HCT116 (cell line): ENCODE measurements around the gene EFR3B. TPM values are rescaled to one million over a fixed set of nuclear protein-coding genes. Genes with fewer than 3 reads are reported as not detected.

Experiments used
- ATAC-seq: fragments of 200-7000 bp; cut with Tn5 transposase; 2 replicates; pipeline ENCODE4 v1.9.1; 2020; ENCODE audit warnings: mild to moderate bottlenecking, moderate library complexity
- BruUV-seq: library from RNA; stranded (reverse); fragments of 400-500 nt; replicated peaks from 2 replicates; lab custom pipeline; 2021; lab: Mats Ljungman, UMichigan
- CTCF ChIA-PET: fragments of 300-600 bp; sonication (Branson Sonifier 250); formaldehyde crosslinking; loops from one replicate; lab custom pipeline; 2021; ENCODE audit warnings: antibody characterized with exemption; lab: Charles Lee
- POLR2A ChIA-PET: fragments of 300-600, 350-600 bp; sonication (Branson Sonifier 250); formaldehyde crosslinking; loops from one replicate; lab custom pipeline; 2021; ENCODE audit warnings: antibody characterized with exemption; lab: Charles Lee
- RAD21 ChIA-PET, 2 experiments: fragments of 300-600 bp; sonication (Branson Sonifier 250); formaldehyde crosslinking; loops; one replicate each; lab custom pipeline; 2023; ENCODE audit warnings: low total read pairs in 2 of 2; ENCODE audit not compliant: uncharacterized antibody in 2 of 2, unreplicated experiment in 2 of 2, low non-redundant PET in 1 of 2; lab: Charles Lee
- DNase-seq: peaks from one replicate; pipeline ENCODE4 v3.0.0-alpha.2; 2010; ENCODE audit warnings: low read depth, low spot score
- H2AFZ ChIP-seq: fragments of 200-600 bp; shearing (Covaris generic), sonication (generic); 2 replicates; pipeline ENCODE4 v1.6.1; 2017; ENCODE audit warnings: low read depth, mixed run types, mixed read lengths, antibody characterized with exemption, low read length; ENCODE audit not compliant: poor library complexity, severe bottlenecking
- H3K27ac ChIP-seq: 2 replicates; pipeline ENCODE4 v1.5.1; 2012; ENCODE audit warnings: low read depth, low read length
- H3K27me3 ChIP-seq: fragments of 200-600 bp; sonication (generic); 2 replicates; pipeline ENCODE4 v1.6.1; 2016; ENCODE audit warnings: mixed run types, low read length, mixed read lengths; ENCODE audit not compliant: insufficient read depth
- H3K36me3 ChIP-seq, 2 experiments: fragments of 200-500 bp in 1 of 2; fragments of 200-600 bp in 1 of 2; sonication (Bioruptor generic) in 1 of 2; sonication (generic) in 1 of 2; 2 replicates each; pipeline versions ENCODE4 v1.5.1 to v1.6.1; 2014 to 2016; ENCODE audit warnings: low read length in 2 of 2, inconsistent platforms in 1 of 2, mixed read lengths in 1 of 2, mixed run types in 1 of 2; ENCODE audit not compliant: insufficient read depth in 2 of 2, control insufficient read depth in 1 of 2
- H3K4me1 ChIP-seq, 2 experiments: fragments of 200-600 bp in 1 of 2; sonication (generic) in 1 of 2; 2 replicates each; pipeline versions ENCODE4 v1.5.1 to v1.6.1; 2012 to 2017; ENCODE audit warnings: low read length in 2 of 2, inconsistent platforms in 1 of 2, mild to moderate bottlenecking in 1 of 2, mixed read lengths in 1 of 2, mixed run types in 1 of 2, moderate library complexity in 1 of 2; ENCODE audit not compliant: insufficient read depth in 2 of 2, control insufficient read depth in 1 of 2
- H3K4me2 ChIP-seq: fragments of 200-600 bp; sonication (generic); 2 replicates; pipeline ENCODE4 v1.6.1; 2017; ENCODE audit warnings: mixed run types, low read length, mixed read lengths
- H3K4me3 ChIP-seq, 2 experiments: fragments of 200-600 bp in 1 of 2; sonication (generic) in 1 of 2; replicated peaks in 1 of 2; 2 replicates each; pipeline ENCODE4 v1.5.1; 2011 to 2016; ENCODE audit warnings: low read length in 2 of 2, control low read depth in 1 of 2, low read depth in 1 of 2, mild to moderate bottlenecking in 1 of 2, mixed read lengths in 1 of 2, mixed run types in 1 of 2
- H3K79me2 ChIP-seq: fragments of 200-600 bp; sonication (generic); 2 replicates; pipeline ENCODE4 v1.6.1; 2017; ENCODE audit warnings: mild to moderate bottlenecking, mixed run types, low read length, moderate library complexity, mixed read lengths; ENCODE audit not compliant: insufficient read depth
- H3K9ac ChIP-seq: fragments of 200-600 bp; sonication (generic); 2 replicates; pipeline ENCODE4 v1.6.1; 2016; ENCODE audit warnings: low read length, mixed read lengths
- H3K9me2 ChIP-seq: fragments of 200-600 bp; sonication (generic), shearing (Covaris generic); 2 replicates; pipeline ENCODE4 v1.6.1; 2017; ENCODE audit warnings: mixed run types, mild to moderate bottlenecking, moderate library complexity; ENCODE audit not compliant: insufficient read depth
- H3K9me3 ChIP-seq, 2 experiments: fragments of 200-500 bp in 1 of 2; fragments of 200-600 bp in 1 of 2; sonication (Bioruptor generic) in 1 of 2; sonication (generic) in 1 of 2; 2 replicates each; pipeline ENCODE4 v1.6.1; 2014 to 2017; ENCODE audit warnings: low read length in 2 of 2, mixed read lengths in 2 of 2, inconsistent platforms in 1 of 2, low read depth in 1 of 2, mild to moderate bottlenecking in 1 of 2, mixed run types in 1 of 2, moderate library complexity in 1 of 2; ENCODE audit not compliant: control insufficient read depth in 1 of 2, insufficient read depth in 1 of 2
- H4K20me1 ChIP-seq: fragments of 200-600 bp; sonication (generic), shearing (Covaris generic); 2 replicates; pipeline ENCODE4 v1.6.1; 2017; ENCODE audit warnings: mixed run types, mild to moderate bottlenecking, moderate library complexity; ENCODE audit not compliant: insufficient read depth
- CBX3 ChIP-seq: IDR thresholded peaks from 2 replicates; pipeline ENCODE4 v1.6.1; 2012; ENCODE audit warnings: low read depth
- CEBPB ChIP-seq: IDR thresholded peaks from 2 replicates; pipeline ENCODE4 v1.6.1; 2012; ENCODE audit warnings: low read depth
- EGR1 ChIP-seq: IDR thresholded peaks from 2 replicates; pipeline ENCODE4 v1.6.1; 2012; ENCODE audit warnings: low read depth
- ELF1 ChIP-seq: IDR thresholded peaks from 2 replicates; pipeline ENCODE4 v1.6.1; 2012; ENCODE audit warnings: low read depth, borderline replicate concordance
- FOSL1 ChIP-seq: IDR thresholded peaks from 2 replicates; pipeline ENCODE4 v1.6.1; 2012; ENCODE audit warnings: low read depth
- JUND ChIP-seq: IDR thresholded peaks from 2 replicates; pipeline ENCODE4 v1.6.1; 2012
- MAX ChIP-seq: IDR thresholded peaks from 2 replicates; pipeline ENCODE4 v1.6.1; 2012
- POLR2AphosphoS5 ChIP-seq: IDR thresholded peaks from 2 replicates; pipeline ENCODE4 v1.6.1; 2011; ENCODE audit warnings: mild to moderate bottlenecking, low read depth, low read length, moderate library complexity
- SIN3A ChIP-seq: IDR thresholded peaks from 2 replicates; pipeline ENCODE4 v1.6.1; 2012; ENCODE audit warnings: low read depth
- SP1 ChIP-seq: IDR thresholded peaks from 2 replicates; pipeline ENCODE4 v1.6.1; 2012; ENCODE audit warnings: low read depth
- SRF ChIP-seq: IDR thresholded peaks from 2 replicates; pipeline ENCODE4 v1.6.1; 2012; ENCODE audit warnings: low read depth
- ZFX ChIP-seq: fragments of 450-650 bp; IDR thresholded peaks from 2 replicates; pipeline ENCODE4 v1.6.1; 2017
- ZNF274 ChIP-seq: fragments of 200-500 bp; sonication (Bioruptor generic); IDR thresholded peaks from 2 replicates; pipeline ENCODE4 v1.6.1; 2014; ENCODE audit warnings: mild to moderate bottlenecking, low read depth, low read length, inconsistent platforms
- intact Hi-C: fragments of 100-400 bp; cut with micrococcal nuclease; formaldehyde crosslinking; loops from 2 replicates; pipeline ENCODE4 v1.10.0; 2022
- total RNA-seq: library from RNA; stranded (reverse); gene quantifications from one replicate; pipeline ENCODE4 v1.2.1, GENCODE V29; 2021; ENCODE audit not compliant: unreplicated experiment
- TF ChIP-seq, protein P1 (sequence below): IDR thresholded peaks from 2 replicates; pipeline ENCODE4 v1.6.1; 2011; ENCODE audit warnings: mild to moderate bottlenecking, low read length, moderate library complexity; ENCODE audit not compliant: insufficient replicate concordance; ENCODE audit errors: extremely low read depth
- TF ChIP-seq, protein P2 (sequence below), 3 experiments: fragments of 200-600 bp in 1 of 3; sonication (generic) in 1 of 3; IDR thresholded peaks in 2 of 3; conservative IDR thresholded peaks in 1 of 3; 2 replicates each; pipeline ENCODE4 v1.5.1; 2012 to 2017; ENCODE audit warnings: low read depth in 2 of 3, low read length in 2 of 3, antibody characterized with exemption in 1 of 3, borderline replicate concordance in 1 of 3, control low read depth in 1 of 3, mild to moderate bottlenecking in 1 of 3, mixed read lengths in 1 of 3, mixed run types in 1 of 3, moderate library complexity in 1 of 3; ENCODE audit not compliant: insufficient read depth in 1 of 3
- TF ChIP-seq, protein P3 (sequence below): IDR thresholded peaks from 2 replicates; pipeline ENCODE4 v1.6.1; 2012; ENCODE audit warnings: low read depth
- TF ChIP-seq, protein P4 (sequence below): IDR thresholded peaks from 2 replicates; pipeline ENCODE4 v1.6.1; 2012

Gene EFR3B
- total RNA-seq, 1 experiment from 2014 or later: 0.96 TPM

GRCh38 chr2:25194576-25195122 is 152.8 kb downstream of the EFR3B start:
- H2AFZ ChIP-seq: no peak overlapping the region
- H4K20me1 ChIP-seq: no peaks in the 10 kb centered on the region
- ChIA-PET CTCF (interaction anchor here (0.6 to 3.1 kb wide), 3 partner anchors 34 to 219 kb away, joined by 3 to 24 read pairs (median 3); no protein-coding TSS in a partner anchor), RAD21 (no interaction called here), POLR2A (no interaction called here)
- DNase-seq: no peak
- no peaks in the 10 kb centered on the region for H3K4me1 ChIP-seq
- no peak overlapping the region for H3K27ac ChIP-seq
- TF ChIP-seq SIN3A: no peak
- TF ChIP-seq JUND: no peak
- TF ChIP-seq MAX: no peak
- TF ChIP-seq, protein P1, sequence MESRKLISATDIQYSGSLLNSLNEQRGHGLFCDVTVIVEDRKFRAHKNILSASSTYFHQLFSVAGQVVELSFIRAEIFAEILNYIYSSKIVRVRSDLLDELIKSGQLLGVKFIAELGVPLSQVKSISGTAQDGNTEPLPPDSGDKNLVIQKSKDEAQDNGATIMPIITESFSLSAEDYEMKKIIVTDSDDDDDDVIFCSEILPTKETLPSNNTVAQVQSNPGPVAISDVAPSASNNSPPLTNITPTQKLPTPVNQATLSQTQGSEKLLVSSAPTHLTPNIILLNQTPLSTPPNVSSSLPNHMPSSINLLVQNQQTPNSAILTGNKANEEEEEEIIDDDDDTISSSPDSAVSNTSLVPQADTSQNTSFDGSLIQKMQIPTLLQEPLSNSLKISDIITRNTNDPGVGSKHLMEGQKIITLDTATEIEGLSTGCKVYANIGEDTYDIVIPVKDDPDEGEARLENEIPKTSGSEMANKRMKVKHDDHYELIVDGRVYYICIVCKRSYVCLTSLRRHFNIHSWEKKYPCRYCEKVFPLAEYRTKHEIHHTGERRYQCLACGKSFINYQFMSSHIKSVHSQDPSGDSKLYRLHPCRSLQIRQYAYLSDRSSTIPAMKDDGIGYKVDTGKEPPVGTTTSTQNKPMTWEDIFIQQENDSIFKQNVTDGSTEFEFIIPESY: no peak
- TF ChIP-seq ZNF274: no peak
- no peak for TF ChIP-seq CEBPB
- no peak for TF ChIP-seq CBX3
- TF ChIP-seq ZFX: no peak
- TF ChIP-seq SRF: no peak
- no peak for TF ChIP-seq EGR1
- TF ChIP-seq, protein P2, sequence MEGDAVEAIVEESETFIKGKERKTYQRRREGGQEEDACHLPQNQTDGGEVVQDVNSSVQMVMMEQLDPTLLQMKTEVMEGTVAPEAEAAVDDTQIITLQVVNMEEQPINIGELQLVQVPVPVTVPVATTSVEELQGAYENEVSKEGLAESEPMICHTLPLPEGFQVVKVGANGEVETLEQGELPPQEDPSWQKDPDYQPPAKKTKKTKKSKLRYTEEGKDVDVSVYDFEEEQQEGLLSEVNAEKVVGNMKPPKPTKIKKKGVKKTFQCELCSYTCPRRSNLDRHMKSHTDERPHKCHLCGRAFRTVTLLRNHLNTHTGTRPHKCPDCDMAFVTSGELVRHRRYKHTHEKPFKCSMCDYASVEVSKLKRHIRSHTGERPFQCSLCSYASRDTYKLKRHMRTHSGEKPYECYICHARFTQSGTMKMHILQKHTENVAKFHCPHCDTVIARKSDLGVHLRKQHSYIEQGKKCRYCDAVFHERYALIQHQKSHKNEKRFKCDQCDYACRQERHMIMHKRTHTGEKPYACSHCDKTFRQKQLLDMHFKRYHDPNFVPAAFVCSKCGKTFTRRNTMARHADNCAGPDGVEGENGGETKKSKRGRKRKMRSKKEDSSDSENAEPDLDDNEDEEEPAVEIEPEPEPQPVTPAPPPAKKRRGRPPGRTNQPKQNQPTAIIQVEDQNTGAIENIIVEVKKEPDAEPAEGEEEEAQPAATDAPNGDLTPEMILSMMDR (IDR thresholded peaks at IDR 0.05 in 2 of 3, conservative IDR thresholded peaks at IDR 0.05 in 1 of 3; ENCODE audit: borderline replicate concordance in 1 of 3, insufficient read depth in 1 of 3, low read depth in 2 of 3, low read length in 2 of 3): no peak
- TF ChIP-seq FOSL1: no peak
- no peak for TF ChIP-seq SP1
- TF ChIP-seq POLR2AphosphoS5: no peak
- TF ChIP-seq ELF1: no peak
- TF ChIP-seq, protein P3, sequence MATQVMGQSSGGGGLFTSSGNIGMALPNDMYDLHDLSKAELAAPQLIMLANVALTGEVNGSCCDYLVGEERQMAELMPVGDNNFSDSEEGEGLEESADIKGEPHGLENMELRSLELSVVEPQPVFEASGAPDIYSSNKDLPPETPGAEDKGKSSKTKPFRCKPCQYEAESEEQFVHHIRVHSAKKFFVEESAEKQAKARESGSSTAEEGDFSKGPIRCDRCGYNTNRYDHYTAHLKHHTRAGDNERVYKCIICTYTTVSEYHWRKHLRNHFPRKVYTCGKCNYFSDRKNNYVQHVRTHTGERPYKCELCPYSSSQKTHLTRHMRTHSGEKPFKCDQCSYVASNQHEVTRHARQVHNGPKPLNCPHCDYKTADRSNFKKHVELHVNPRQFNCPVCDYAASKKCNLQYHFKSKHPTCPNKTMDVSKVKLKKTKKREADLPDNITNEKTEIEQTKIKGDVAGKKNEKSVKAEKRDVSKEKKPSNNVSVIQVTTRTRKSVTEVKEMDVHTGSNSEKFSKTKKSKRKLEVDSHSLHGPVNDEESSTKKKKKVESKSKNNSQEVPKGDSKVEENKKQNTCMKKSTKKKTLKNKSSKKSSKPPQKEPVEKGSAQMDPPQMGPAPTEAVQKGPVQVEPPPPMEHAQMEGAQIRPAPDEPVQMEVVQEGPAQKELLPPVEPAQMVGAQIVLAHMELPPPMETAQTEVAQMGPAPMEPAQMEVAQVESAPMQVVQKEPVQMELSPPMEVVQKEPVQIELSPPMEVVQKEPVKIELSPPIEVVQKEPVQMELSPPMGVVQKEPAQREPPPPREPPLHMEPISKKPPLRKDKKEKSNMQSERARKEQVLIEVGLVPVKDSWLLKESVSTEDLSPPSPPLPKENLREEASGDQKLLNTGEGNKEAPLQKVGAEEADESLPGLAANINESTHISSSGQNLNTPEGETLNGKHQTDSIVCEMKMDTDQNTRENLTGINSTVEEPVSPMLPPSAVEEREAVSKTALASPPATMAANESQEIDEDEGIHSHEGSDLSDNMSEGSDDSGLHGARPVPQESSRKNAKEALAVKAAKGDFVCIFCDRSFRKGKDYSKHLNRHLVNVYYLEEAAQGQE: no peak
- TF ChIP-seq, protein P4, sequence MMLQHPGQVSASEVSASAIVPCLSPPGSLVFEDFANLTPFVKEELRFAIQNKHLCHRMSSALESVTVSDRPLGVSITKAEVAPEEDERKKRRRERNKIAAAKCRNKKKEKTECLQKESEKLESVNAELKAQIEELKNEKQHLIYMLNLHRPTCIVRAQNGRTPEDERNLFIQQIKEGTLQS: no peak
- H3K79me2 ChIP-seq: no peaks in the 10 kb centered on the region
- ATAC-seq: no peak
- no peak overlapping the region for H3K4me3 ChIP-seq
- no peaks in the 10 kb centered on the region for H3K36me3 ChIP-seq
- no peaks in the 10 kb centered on the region for H3K9me2 ChIP-seq
- no peak overlapping the region for H3K4me2 ChIP-seq
- H3K9me3 ChIP-seq: no peaks in the 10 kb centered on the region
- intact Hi-C loops: loop anchor here (5.0 kb wide), 1 partner anchor 367 kb away; no protein-coding TSS in a partner anchor
- no peaks in the 10 kb centered on the region for H3K27me3 ChIP-seq
- no TSS peak for BruUV-seq
- no peak overlapping the region for H3K9ac ChIP-seq
